HEK293T (cell line): ENCODE measurements around the gene ANO9.
"Not testable (repeated sequence)": the region's sequence is repeated elsewhere in the genome, so short reads cannot be mapped to it uniquely, and the experiment has no call there.

Experiments used
- CTCF ChIA-PET: fragments of 350-600 bp; formaldehyde crosslinking; extraction: SDS; loops from one replicate; lab custom pipeline; 2021; ENCODE audit warnings: antibody characterized with exemption, inconsistent platforms; lab: Yijun Ruan, JAX
- POLR2A ChIA-PET: fragments of 350-600 bp; formaldehyde crosslinking; extraction: SDS; loops from one replicate; lab custom pipeline; 2020; ENCODE audit warnings: antibody characterized with exemption, inconsistent platforms; lab: Yijun Ruan, JAX
- DNase-seq: peaks from one replicate; pipeline ENCODE4 v3.0.0; 2012; ENCODE audit warnings: mixed read lengths; ENCODE audit errors: extremely low spot score
- ARNT ChIP-seq: fragments of 450-650 bp; IDR thresholded peaks from 2 replicates; pipeline ENCODE4 v1.6.1; 2017; ENCODE audit warnings: mild to moderate bottlenecking
- BHLHE40 ChIP-seq: fragments of 450-650 bp; IDR thresholded peaks from 2 replicates; pipeline ENCODE4 v1.6.1; 2016; ENCODE audit warnings: mild to moderate bottlenecking, moderate library complexity, borderline replicate concordance
- CTBP1 ChIP-seq: fragments of 450-650 bp; IDR thresholded peaks from 2 replicates; pipeline ENCODE4 v1.6.1; 2016; ENCODE audit warnings: borderline replicate concordance
- ELF4 ChIP-seq: fragments of 450-650 bp; IDR thresholded peaks from 2 replicates; pipeline ENCODE4 v1.6.1; 2017; ENCODE audit warnings: antibody characterized with exemption
- FOXA1 ChIP-seq: fragments of 450-650 bp; IDR thresholded peaks from 2 replicates; pipeline ENCODE4 v1.6.1; 2016; ENCODE audit warnings: mild to moderate bottlenecking
- FOXK2 ChIP-seq: fragments of 450-650 bp; IDR thresholded peaks from 2 replicates; pipeline ENCODE4 v1.6.1; 2016; ENCODE audit warnings: mild to moderate bottlenecking
- FOXM1 ChIP-seq: fragments of 450-650 bp; IDR thresholded peaks from 2 replicates; pipeline ENCODE4 v1.6.1; 2017; ENCODE audit warnings: mild to moderate bottlenecking, borderline replicate concordance
- HDGF ChIP-seq: fragments of 450-650 bp; IDR thresholded peaks from 2 replicates; pipeline ENCODE4 v1.6.1; 2017; ENCODE audit warnings: antibody characterized with exemption, borderline replicate concordance
- L3MBTL2 ChIP-seq: fragments of 450-650 bp; conservative IDR thresholded peaks from 2 replicates; pipeline ENCODE4 v1.6.1; 2016; ENCODE audit warnings: mild to moderate bottlenecking
- LEF1 ChIP-seq: fragments of 450-650 bp; IDR thresholded peaks from 2 replicates; pipeline ENCODE4 v1.6.1; 2017; ENCODE audit warnings: mild to moderate bottlenecking, borderline replicate concordance
- NFRKB ChIP-seq: fragments of 450-650 bp; IDR thresholded peaks from 2 replicates; pipeline ENCODE4 v1.6.1; 2016; ENCODE audit warnings: mild to moderate bottlenecking, moderate library complexity
- SP1 ChIP-seq: fragments of 450-650 bp; IDR thresholded peaks from 2 replicates; pipeline ENCODE4 v1.6.1; 2017
- SUZ12 ChIP-seq: fragments of 450-650 bp; IDR thresholded peaks from 2 replicates; pipeline ENCODE4 v1.6.1; 2016; ENCODE audit warnings: mild to moderate bottlenecking
- TARDBP ChIP-seq: fragments of 450-650 bp; IDR thresholded peaks from 2 replicates; pipeline ENCODE4 v1.6.1; 2016
- ZNF384 ChIP-seq: fragments of 450-650 bp; IDR thresholded peaks from 2 replicates; pipeline ENCODE4 v1.6.1; 2016
- TF ChIP-seq, protein P1 (sequence below): fragments of 450-650 bp; IDR thresholded peaks from 2 replicates; pipeline ENCODE4 v1.6.1; 2016

ANO9 gene

DNA sequence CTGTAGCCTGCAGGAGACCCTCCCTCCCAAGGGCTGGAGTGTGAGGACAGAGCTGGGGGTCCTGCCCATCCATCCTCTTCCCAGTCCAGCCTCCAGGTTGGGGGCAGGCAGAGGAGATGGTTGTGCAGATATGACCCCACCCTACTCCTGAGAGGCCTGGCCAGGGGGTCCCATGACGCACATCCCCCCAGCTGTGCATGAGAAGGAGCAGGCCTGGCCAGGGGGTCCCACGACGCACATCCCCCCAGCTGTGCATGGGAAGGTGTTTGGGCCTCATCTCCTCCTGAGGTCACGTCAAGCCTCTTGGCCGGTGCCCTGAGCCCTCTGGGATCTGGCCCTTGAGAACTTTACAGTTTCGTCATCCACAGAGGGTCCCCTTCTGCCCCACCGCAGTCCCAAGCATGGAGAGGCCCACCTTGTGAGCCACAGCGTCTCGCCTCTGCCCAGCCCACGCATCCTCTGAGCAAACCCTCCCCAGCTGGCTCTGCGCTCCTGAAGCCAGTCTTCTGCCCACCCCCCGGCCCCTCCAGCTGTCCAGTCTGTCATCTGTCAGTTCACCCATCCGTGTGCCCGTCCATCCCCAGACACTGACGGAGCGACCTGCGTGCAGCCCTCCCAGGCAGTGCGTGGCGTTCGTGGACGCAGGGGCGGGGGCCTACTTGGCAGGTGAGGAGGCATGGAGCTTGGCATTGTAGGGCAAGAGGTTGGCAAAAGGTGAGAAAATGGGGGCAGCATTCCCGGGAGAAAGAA is 2.3 kb downstream of the ANO9 start:
- ChIA-PET CTCF (no interaction called here), POLR2A (interaction anchor here (1.2 kb wide), 1 partner anchor 8 kb away, joined by 4 read pairs; no protein-coding TSS in a partner anchor)
- TF ChIP-seq SUZ12 (no peak), CTBP1 (no peak), TARDBP (no peak), FOXM1 (no peak), ZNF384 (no peak), LEF1 (no peak), BHLHE40 (no peak), FOXK2 (no peak)
- DNase-seq: no peak

DNA sequence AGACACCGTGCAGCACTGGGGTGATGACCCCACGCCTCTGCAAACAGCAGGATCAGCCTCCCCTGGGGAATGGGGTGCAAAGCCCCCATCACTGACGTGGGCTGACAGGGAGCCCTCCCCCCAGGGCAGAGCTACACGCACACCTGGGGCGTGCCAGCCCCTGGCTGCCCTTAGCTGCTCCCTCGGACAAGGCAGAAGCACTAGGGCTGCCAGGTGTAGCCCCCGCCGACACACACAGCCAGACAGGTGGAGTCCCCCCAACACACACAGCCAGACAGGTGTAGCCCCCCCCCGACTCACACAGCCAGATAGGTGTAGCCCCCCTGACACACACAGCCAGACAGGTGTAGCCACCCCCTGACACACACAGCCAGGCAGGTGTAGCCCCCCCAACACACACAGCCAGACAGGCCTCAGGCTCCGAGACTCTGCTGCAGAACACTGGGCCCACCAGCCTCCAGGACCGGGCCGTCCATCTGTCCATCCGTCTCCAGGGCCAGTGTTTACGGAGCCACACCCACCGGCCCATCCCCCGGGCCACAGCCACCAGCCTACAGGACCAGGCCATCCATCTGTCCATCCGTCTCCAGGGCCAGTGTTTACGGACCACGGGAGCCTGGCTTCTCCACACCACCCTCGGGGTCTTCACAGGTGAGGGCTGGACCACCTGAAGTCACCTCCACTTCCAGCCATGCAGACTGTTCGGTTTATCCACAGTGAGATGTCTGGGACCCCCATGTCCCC is 3.5 kb downstream of the ANO9 start:
- CTCF ChIA-PET: no interaction called here
- no peak for TF ChIP-seq CTBP1
- no peak for TF ChIP-seq LEF1
- TF ChIP-seq SUZ12: no peak
- no peak for TF ChIP-seq L3MBTL2
- TF ChIP-seq TARDBP: no peak
- no peak for TF ChIP-seq FOXK2
- no peak for TF ChIP-seq SP1
- no peak for TF ChIP-seq ELF4
- TF ChIP-seq FOXA1: no peak
- no peak for TF ChIP-seq ARNT
- TF ChIP-seq, protein P1, sequence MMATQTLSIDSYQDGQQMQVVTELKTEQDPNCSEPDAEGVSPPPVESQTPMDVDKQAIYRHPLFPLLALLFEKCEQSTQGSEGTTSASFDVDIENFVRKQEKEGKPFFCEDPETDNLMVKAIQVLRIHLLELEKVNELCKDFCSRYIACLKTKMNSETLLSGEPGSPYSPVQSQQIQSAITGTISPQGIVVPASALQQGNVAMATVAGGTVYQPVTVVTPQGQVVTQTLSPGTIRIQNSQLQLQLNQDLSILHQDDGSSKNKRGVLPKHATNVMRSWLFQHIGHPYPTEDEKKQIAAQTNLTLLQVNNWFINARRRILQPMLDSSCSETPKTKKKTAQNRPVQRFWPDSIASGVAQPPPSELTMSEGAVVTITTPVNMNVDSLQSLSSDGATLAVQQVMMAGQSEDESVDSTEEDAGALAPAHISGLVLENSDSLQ: no peak
- no peak for TF ChIP-seq NFRKB
- TF ChIP-seq ZNF384: no peak
- TF ChIP-seq FOXM1: no peak
- TF ChIP-seq HDGF: no peak
- TF ChIP-seq BHLHE40: no peak
- POLR2A ChIA-PET: interaction anchor here (1.1 kb wide), 1 partner anchor 12 kb away, joined by 3 read pairs; the partner anchor contains the start of gene PTDSS2
- no peak for DNase-seq

DNA sequence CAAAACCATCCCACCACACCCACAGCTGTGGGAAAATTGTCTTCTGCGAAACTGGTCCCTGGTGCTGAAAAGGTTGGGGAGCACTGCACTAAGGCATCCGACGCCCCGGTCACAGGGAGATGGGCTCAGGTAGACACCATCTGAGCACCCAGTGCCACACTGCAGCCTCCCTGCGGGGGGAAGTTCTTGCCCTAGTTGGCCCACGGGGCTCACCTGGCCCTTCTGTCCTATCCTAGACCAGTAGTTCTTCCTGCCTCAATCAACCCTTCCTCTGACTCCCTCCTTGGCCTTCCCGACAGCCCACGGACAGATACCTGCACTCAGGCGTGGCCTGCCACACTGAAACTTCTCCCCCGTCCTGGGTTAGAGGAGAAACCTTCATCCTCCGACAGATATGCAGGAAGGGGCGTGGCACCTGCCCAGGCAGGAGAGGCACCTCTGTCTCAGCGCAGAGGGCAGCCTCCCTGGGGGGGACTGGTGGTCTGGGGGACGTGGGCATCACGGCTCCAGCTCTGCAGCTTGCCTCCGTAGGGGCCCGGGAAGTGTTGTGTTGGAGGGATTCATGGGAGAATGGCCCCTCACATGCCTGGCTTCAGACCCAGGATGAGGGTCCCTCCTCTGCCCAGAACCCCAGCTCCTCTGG is 4.5 kb downstream of the ANO9 start:
- CTCF ChIA-PET: no interaction called here
- POLR2A ChIA-PET: interaction anchor here (1.1 kb wide), 1 partner anchor 13 kb away, joined by 3 read pairs; the partner anchor contains the start of gene PTDSS2
- no peak for DNase-seq
- TF ChIP-seq FOXA1 (no peak), HDGF (no peak), ZNF384 (no peak), SUZ12 (no peak), SP1 (no peak), NFRKB (no peak), L3MBTL2 (no peak), ELF4 (no peak), TARDBP (no peak), ARNT (no peak)
- TF ChIP-seq, protein P1: no peak

DNA sequence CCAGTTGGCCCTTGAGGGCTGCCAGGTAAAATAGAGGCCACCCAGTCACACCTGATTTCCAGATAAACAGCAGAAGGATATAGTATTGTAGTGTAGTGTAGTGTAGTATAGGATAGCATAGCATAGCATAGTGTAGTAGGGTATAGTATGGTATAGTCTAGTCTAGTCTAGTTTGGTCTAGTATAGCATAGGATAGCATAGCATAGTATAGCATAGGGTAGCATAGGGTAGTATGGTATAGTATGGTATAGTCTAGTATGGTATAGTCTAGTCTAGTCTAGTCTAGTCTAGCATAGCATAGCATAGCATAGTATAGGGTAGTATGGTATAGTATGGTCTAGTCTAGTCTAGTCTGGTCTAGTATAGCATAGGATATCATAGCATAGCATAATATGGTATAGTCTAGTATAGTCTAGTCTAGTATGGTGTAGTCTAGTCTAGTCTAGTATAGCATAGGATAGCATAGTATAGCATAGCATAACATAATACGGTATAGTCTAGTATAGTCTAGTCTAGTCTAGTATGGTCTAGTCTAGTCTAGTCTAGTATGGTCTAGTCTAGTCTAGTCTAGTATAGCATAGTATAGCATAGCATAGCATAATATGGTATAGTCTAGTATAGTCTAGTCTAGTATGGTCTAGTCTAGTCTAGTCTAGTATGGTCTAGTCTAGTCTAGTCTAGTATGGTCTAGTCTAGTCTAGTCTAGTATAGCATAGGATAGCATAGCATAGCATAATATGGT is 6.6 kb downstream of the ANO9 start:
- POLR2A ChIA-PET, CTCF ChIA-PET, DNase-seq: not testable (repeated sequence)

DNA sequence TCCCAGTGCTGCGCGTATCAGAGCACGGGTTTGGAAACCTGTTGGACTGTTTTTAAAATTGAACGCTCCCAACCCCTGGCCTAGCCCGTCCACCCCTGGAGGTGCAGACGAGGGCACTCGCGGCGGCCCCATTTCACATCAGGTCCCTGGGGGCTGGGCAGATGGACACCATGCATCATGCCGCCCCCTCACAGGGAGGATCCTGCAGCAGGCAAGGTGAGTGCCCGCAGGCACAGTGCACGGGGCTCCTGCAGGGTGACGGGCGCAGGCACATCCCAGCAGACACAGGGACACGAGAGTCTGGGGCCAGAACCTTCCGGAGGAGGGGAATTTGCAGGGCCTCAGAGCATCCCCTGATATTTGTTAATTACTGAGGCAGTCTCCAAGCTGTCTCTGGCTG is 7.3 kb downstream of the ANO9 start:
- TF ChIP-seq, protein P1: no peak
- TF ChIP-seq FOXM1: no peak
- no peak for TF ChIP-seq TARDBP
- TF ChIP-seq HDGF: no peak
- no peak for TF ChIP-seq CTBP1
- POLR2A ChIA-PET: no interaction called here
- CTCF ChIA-PET: no interaction called here
- DNase-seq: no peak

DNA sequence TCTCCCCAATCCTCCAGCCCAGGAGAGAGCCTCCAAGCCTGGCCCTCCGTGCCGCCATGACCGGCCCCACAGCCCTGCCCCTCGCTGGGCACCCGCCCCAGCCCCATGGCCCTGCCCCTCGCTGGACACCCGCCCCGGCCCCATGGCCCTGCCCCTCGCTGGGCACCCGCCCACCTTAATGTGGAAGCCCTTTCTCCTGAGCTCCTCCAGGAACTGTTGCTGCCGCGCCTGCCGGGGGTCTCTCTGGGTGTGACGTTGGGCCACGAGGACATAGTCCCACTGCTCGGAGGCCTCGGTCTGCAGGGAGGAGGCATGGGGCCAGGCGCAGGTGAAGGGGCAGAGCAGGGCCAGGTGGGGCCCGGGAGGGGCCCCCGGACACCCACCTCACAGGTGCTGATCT is 8.2 kb downstream of the ANO9 start:
- CTCF ChIA-PET: no interaction called here
- TF ChIP-seq BHLHE40 (no peak), FOXM1 (no peak)
- no peak for DNase-seq
- POLR2A ChIA-PET: no interaction called here
